Esophagus muscularis mucosa (tissue), 3 donors: ENCODE results near the gene HPN.

ENCODE experiments used
- CTCF ChIP-seq, 3 experiments: fragments of 200-600 bp in 2 of 3; fragments of 450-650 bp in 1 of 3; sonication (generic) in 2 of 3; IDR thresholded peaks; one replicate each; pipeline ENCODE4 v1.5.1; 2017 to 2019; ENCODE audit warnings: antibody characterized with exemption in 3 of 3, mild to moderate bottlenecking in 2 of 3, moderate library complexity in 1 of 3
- POLR2AphosphoS5 ChIP-seq, 2 donors: sonication (generic); formaldehyde crosslinking; IDR thresholded peaks; one replicate each; pipeline ENCODE4 v1.6.1; 2017; ENCODE audit warnings: antibody characterized with exemption in 2 of 2

GRCh38 chr19:35076026-35076370, 34.5 kb downstream of the HPN start:
- TF ChIP-seq CTCF (IDR thresholded peaks at IDR 0.05) = no peak
- no peak for TF ChIP-seq POLR2AphosphoS5 (IDR thresholded peaks at IDR 0.05)
